HFF-Myc (cell line): Measurements from ENCODE around the gene NUAK1.

Experiments
- DNase-seq: peaks from one replicate; pipeline ENCODE4 v3.0.0-alpha.2; 2011; ENCODE audit warnings: low read depth; ENCODE audit errors: extremely low read depth
- H3K4me3 ChIP-seq: replicated peaks from 2 replicates; pipeline ENCODE4 v1.5.1; 2011; ENCODE audit warnings: low read depth, mild to moderate bottlenecking, control low read depth, low read length
- TF ChIP-seq, protein P1 (sequence below): IDR thresholded peaks from 2 replicates; pipeline ENCODE4 v1.5.1; 2012; ENCODE audit warnings: mild to moderate bottlenecking, low read depth, low read length, control low read depth; ENCODE audit errors: missing control alignments

Gene NUAK1

GRCh38 chr12:106066726-106067325 is 71.9 kb downstream of the NUAK1 start:
- TF ChIP-seq, protein P1, sequence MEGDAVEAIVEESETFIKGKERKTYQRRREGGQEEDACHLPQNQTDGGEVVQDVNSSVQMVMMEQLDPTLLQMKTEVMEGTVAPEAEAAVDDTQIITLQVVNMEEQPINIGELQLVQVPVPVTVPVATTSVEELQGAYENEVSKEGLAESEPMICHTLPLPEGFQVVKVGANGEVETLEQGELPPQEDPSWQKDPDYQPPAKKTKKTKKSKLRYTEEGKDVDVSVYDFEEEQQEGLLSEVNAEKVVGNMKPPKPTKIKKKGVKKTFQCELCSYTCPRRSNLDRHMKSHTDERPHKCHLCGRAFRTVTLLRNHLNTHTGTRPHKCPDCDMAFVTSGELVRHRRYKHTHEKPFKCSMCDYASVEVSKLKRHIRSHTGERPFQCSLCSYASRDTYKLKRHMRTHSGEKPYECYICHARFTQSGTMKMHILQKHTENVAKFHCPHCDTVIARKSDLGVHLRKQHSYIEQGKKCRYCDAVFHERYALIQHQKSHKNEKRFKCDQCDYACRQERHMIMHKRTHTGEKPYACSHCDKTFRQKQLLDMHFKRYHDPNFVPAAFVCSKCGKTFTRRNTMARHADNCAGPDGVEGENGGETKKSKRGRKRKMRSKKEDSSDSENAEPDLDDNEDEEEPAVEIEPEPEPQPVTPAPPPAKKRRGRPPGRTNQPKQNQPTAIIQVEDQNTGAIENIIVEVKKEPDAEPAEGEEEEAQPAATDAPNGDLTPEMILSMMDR, result no peak
- DNase-seq, result no peak
- no peak overlapping the region for H3K4me3 ChIP-seq

DNA sequence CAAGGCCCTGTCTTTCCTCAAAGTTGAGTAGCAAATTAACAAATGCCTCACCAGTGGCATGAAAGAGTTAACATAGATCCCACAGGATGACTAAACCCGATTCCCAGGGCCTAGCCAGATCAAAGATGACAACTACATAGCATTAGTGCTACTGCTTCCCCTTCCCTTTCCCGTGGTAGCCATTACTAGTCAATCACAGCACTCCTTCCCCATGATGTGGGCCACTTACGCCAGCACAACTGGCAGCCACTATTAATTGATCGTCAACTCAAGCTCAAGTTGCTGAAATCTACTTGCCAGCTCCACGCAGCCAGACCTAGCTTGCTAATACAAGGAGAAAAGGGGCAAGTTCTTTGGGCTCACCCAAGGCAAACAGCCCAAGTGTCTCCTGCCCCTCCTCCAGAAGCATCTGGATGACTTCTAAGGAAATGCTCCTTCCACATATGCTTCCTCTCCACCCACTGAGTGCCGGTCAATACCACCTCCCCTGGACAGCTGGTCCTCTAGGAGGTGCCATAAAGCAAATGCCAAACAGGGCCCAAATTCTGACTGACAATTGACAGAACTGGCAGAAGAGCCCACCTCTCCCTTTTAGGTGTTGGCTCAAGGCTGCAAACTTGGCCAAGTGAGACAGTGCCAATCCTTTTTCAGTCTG is 72.6 kb downstream of the NUAK1 start:
- H3K4me3 ChIP-seq, result no peak overlapping the region
- DNase-seq, result no peak
- TF ChIP-seq, protein P1, result no peak

GRCh38 chr12:106065506-106065905 is 73.2 kb downstream of the NUAK1 start:
- TF ChIP-seq, protein P1, result no peak
- no peak for DNase-seq
- H3K4me3 ChIP-seq, result no peak overlapping the region

DNA sequence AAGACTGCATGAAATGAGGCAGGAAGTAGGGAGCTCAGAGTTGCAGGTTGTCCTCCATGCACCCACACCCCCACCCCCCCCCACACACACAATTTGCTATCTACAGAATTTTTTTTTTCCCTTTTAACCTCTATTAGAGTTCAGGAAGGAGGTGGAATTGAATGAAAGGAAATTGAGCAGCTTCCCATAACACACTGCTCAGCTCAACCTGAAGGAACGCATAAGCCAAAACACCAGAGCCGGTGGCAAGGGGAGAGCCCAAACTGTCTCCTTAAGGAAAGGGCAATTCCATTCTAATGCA is 74.1 kb downstream of the NUAK1 start:
- TF ChIP-seq, protein P1, result no peak
- no peak for DNase-seq
- no peak overlapping the region for H3K4me3 ChIP-seq

GRCh38 chr12:106063826-106064720 is 74.7 kb downstream of the NUAK1 start:
- TF ChIP-seq, protein P1, result no peak
- no peak for DNase-seq
- H3K4me3 ChIP-seq, result no peak overlapping the region

DNA sequence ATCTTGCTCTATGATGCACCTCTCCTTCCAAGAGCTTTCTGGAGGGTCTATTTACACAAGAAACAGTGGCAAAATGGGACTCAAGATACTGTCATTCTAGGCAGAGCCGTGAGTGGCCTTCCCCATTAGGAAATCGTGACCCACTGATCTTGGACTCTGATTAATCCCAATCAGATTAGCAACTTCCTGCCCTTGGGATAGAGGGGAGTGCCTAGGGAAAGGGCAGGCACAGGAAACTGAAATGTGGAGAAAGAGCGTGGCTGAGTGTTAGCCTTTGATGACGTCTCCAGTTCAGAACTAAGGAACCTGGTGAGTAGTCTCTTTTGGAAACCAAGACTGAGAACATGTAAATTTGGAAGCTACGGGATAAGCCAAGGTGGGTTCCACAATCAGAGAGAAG is 76.1 kb downstream of the NUAK1 start:
- H3K4me3 ChIP-seq, result no peak overlapping the region
- TF ChIP-seq, protein P1, result no peak
- no peak for DNase-seq
